Kidney capillary endothelial cell (primary cell): ENCODE data around the gene MICALL2.

Experiments used
- DNase-seq: peaks from one replicate; pipeline ENCODE4 v3.0.0-alpha.2; 2018; ENCODE audit warnings: low spot score

Gene MICALL2

DNA sequence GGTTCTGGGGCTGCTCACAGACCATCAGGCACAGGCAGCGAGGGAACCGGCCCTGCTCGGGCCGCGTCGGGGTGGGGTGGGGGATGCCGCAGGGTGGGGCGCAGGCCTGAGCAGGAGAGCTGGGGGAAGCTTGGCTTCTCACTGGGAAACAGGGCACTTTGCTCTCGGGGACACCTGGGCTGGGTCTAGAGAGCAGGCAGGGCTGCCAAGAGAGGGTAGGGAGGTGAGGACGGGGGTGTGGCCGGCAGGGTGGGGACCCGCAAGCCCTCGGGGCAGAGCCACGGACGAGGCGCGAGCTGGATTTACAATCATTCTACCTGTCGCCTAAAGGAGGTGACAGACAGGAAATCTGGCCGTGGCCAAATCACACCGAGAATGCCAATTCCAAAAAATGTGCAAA is 33.9 kb upstream of the MICALL2 start:
- DNase-seq = no peak

DNA sequence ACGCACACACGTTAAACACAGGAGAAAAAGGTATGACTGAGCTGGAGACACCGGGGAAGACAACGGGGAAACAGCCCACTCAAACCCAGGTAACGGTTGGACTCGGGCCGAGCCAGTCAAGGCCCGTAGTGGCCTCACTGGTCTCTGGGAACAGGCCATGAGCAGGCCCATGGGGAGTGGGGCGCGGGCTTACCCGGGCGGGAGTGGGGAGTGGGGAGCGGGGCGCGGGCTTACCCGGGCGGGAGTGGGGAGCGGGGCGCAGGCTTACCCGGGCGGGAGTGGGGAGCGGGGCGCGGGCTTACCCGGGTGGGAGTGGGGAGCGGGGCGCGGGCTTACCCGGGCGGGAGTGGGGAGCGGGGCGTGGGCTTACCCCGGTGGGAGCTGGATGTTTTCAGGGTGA is 33.4 kb upstream of the MICALL2 start:
- DNase-seq = no peak

DNA sequence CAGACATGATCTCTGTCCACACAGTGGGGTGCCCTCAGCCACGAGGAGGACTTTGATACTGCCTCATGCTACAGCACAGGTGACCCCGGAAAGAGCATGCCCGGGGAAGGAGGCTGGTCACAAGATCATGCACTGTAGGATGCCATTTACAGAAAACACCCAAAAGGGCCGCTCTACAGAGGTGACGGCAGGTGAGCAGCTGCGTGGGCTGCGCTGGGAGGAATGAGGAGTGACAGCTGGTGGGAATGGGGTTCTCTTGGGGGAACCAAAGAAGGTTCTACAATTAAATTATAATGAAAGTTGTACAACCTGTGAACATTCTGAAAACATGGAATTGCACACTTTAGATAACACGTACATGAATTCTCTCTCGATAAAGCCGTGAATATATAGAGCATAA is 33.0 kb upstream of the MICALL2 start:
- DNase-seq = no peak

DNA sequence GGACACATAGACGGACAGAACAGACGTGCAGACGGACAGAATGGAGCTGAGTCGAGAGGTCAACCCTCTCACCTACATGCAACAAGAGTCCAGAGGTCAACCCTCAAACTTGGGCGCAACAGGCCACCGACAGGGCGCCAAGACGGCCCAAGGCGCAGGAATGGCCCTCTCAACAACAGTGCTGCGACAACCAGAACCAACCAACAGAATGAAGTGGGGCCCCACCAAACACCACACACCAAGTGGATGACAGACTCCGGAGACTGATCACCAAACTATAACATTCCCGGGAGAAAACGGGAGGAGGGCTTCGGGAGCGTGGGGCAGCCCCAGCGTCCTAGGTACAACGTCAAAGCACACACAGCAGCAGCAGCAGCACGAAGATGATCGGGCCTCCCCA is 31.6 kb upstream of the MICALL2 start:
- DNase-seq = no peak

DNA sequence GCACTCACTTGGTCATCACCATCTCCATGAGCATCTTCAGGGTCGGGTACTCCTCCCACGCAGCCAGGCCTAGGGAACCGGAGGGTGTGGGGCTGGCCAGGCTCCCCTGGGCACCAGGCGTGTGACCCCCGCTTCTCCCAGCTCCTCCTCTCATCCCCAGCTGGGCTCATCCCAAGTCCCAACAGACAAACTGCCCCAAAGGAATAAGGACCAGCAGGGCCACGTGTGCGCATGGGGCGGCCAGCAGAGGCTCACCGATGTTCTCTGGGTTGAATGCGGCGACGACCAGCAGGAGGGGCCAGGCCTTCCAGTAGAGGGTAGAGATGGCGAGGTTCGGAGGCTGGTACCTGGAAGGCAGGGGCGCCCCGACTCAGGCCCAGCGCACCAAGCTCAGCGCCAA is 30.1 kb upstream of the MICALL2 start:
- DNase-seq = no peak

DNA sequence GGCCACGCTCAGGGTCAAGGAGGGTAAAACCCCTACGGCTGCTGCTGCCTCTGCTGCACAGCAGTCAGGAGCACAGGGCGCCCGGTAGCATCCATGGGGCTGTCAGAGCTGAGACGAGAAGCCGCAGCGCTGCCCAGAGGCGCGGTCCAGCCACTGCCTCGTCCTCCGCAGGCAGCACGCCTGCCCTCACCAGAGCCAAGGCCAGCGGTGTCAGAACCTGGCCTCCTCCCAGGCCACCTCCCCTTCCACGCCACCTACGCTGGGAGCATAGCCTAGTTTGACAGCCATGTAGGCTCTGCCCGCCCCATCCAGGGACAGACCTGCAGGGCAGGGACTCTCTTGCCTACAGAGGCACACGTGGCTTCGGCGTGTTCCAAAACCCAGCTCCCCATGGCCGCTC is 28.7 kb upstream of the MICALL2 start:
- no peak for DNase-seq

DNA sequence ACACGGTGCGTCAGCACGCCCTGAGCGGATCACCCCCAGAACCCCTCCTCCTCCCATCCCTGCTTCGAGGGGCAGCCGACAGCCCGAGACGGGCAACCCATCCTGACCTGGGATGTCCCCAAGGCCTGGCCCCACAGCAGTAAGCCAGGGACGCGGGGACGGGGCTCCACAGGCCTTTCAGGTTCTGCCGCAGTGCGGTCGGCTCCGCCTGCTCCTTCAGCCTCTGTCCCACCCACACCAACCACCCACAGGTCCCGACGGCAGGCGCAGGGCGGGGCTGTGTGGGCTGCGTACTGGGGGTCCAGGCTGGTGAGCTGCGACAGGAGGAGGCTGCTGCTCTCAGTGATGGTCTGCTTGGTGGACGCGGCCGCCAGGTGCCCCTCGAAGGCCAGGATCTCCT is 28.2 kb upstream of the MICALL2 start:
- DNase-seq = no peak

DNA sequence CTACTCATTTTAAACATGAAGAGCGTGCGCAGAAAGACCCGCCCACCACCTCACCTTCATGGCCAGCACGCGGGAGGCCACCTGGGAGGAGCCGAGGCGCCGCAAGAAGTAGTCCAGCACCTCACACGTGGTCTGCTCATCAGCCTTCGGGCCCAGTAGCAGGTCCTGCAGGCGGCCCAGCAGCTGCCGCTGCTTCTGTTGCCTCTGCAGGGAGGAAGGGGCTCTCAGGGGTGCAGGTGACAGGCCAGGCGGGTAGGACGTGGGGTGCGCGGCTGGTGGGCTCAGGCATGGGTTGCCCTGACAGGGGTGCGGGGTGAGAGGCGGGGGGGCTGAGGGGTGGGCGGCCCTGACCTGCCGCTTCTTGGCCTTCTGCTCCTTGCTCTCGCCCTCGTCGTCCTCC is 27.3 kb upstream of the MICALL2 start:
- DNase-seq = no peak

DNA sequence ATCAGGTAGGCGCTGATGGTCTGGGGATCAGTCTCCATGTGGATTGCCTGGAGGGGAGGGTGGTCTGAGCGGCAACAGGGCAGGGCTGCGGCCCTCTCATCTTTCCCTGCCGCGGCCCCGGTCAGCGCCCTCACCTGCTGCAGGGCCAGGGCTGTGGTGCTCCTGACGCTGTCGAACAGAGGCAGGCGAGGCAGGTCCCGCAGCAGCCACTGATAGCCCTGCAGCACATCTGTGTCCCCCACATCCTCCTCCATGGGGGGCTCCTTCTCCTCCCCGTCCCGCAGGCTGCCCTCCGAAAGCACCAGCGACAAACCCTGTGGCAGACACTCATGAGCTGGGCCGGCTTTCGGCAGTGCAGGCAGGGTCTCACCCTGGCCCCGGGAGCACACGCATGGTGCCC is 25.9 kb upstream of the MICALL2 start:
- DNase-seq = no peak

DNA sequence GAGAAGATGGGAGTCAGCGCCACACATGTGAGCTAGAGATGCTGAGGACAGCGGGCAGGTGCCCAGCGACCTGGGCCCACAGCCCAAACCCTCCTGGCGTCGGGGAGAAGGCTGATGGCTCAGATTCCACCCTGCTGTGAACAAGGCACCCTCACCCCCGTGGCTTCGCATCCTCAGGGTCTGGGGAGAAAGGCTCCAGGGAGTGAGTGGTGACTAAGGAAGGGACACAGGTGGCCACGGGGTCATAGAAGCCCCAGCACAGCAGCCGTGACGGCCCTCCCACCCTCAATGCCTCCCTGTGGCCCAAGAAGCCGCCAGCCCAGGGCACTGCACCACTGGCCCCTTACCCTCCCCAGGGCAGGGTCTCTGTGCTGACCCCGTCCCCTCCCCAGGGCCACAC is 25.3 kb upstream of the MICALL2 start:
- DNase-seq = no peak

DNA sequence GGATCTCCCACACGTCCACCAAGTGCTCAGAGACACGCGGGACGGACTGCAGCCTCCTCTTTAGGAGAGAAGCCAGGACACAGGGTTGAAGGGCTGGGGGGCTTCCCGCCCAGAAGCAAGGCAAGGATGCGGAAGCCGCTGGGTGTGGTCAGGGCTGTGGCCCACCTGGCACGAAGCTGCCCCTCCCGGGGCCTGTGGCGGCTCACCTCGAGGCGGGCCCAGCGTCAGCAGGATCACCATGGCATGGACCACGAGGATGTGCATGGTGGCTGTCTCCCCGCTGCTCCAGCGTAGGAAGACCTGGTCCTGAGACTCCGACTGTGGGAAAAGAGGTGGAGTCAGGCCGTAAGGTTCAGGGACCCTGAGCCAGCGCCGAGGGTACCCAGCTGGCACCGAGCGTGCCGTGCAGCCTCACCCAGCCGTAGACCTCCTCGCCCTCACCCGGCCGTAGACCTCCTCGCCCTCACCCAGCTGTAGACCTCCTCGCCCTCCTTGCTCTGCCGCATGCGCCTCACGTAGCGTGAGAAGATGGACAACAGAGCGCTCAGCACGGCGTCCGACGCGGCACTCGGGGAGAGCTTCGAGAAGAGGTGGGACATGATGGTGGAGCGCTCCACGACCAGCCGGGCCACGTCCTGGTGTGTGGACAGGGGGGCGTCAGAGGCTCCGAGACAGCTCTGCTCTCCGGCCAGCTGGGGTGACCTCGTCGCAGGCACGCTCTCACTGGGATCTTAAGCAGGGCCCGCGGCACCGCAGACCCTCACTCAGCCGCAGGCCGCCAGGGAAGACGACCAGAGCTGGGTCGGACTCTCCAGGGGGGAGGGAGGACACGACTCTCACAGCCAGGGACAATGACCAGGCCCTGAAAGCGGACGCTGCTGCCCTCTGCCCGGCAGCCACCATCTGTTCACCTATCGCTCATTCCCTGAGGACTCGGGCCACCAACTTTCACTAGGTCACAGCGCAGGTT is 24.6 kb upstream of the MICALL2 start:
- DNase-seq = no peak

DNA sequence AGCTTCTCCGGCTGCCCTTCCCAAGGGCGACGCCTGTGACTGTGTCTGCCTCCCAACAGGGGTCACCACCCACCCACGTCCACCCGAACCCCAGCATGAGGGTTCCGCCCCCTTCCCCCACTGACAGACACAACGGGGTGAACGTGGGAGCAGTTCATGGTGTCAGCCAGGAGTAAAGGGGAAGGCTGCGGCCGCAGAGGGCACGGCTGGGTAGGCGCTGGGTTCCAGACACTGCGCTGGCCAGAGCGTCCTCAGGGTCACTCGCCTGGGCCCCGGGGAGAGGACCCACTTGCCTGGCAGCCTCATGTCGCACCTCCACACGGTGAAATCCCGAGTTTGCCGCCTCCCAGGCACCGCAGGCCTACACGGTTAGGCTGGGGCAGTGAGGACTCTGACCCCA is 23.8 kb upstream of the MICALL2 start:
- DNase-seq = no peak

DNA sequence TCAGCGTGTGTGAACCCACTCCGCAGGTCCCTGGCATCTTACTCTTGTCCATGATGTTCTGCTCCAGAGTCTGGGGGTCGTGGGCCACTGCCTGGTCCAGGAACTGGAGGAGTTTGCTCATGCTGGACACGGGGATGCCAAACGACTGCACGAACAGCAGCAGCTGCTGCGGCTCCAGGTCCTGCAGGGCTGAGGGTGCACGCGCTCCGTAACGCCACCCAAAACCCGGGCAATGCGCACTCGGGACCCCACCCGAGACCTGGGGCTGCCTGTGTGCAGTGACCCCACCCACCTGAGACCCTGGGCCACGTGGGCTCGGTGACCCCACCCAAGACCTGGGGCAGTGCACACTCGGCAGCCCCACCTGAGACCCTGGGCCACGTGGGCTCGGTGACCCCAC is 22.0 kb upstream of the MICALL2 start:
- no peak for DNase-seq

DNA sequence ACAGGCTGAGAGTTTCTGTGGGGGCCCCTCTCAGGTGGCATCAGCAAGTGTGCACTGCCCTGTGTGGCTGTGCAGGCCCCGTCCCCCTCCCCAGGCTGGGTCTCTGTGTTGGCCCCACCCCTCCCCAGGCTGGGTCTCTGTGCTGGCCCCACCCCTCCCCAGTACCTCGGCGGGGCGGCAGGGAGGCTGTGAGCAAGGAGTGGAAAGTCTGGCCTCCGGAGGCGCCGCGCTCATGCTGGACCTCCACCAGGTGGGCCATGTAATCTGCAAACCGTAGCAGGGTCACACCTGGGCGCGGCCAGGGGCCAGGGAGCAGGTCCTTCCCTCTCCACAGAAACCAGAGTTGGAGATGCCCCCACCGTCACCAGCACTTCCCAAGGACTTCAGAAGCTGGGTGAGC is 21.4 kb upstream of the MICALL2 start:
- no peak for DNase-seq

DNA sequence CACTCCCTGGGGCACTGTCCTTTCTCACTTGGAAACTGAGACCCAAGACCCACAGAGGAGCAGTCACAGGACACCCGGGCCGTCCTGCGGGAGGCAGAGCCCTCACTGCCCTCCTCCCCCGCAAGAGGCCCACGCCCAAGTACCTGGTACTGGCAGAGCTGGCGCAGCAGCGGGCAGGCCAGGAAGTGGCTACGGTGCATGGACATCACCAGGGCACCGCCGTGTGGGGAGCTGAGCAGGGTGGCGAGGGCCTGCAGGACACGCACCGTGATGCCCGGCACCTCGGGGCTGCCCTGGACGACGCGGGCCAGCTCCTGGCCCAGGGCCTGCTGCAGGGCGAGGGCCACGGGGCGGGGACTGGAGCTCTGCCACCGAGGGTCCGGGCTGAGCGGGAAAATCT is 20.0 kb upstream of the MICALL2 start:
- DNase-seq = no peak

DNA sequence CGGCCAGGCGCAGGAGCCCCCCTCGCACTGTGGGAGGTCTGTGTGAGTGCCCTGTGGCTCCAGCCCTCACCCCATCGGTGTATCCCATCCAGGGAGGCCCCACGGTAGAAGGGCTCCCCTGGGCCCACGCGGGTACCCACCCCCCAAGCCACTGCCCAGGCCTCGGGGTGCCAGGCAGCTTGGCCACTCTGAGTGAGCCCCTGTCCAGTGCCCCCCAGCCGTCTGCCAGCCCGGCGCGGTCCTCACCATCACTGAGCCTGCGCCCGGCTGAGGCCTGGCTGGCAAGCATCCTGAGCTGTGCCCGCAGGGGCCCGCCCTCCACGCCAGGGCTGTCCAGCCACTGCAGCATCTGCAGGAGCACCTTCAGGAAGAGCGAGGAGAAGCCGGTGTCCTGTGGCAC is 19.2 kb upstream of the MICALL2 start:
- no peak for DNase-seq

DNA sequence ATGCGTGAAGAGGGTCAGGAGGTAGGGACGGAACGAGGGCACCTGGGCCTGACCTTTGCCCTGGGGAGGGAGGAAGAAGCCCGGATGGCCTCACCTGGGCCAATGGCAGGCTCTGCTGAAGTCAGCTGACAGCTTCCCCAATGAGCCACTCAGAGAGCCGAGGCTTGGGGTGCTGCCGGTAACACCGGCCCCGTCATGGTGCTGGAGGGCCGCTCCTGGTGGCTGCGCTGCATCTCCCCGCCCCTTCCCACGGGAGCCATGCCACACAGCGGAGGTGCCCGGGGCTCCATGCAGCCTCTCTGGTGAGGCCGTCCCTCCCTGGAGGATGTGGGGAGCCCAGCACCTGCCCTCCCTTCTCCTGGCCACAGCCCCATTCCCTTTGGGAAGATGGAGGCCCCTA is 17.6 kb upstream of the MICALL2 start:
- DNase-seq = no peak

DNA sequence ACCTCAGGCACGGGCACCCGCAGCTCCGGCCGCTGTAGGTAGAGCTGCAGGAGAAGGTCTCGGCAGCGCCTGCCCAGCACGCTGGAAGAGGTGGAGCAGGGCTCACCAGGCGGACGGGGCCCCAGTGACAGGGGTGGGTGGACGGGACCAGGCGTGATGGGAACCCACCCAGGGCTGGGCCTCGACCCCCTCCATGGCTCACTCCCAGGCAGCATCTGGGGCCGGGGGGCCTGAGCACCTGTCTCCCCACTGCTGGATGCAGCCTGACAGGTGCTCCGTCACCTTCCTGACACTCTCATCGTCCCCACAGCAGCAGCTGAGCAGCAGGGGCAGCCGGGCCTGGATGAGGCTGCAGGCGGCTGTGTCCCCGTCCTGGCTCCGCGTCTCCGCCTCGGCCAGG is 16.7 kb upstream of the MICALL2 start:
- no peak for DNase-seq

DNA sequence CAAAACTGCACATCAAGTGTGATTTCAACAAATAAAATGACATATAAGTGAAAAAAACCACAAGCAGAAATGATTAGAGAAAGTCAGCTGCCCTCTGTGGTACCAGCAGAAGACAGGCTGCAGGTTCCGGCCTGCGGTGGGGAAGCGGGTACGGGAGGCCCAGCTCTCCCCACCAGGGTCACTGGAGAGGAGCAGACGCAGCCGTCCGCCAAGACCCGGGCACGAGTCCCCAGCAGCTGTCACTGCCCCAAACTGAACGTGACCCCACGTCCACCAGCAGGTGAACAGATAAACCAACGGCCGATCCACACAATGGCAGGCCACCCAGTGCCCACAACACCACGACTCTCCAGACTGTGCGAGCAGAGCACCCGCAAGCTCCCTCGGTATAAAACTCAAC is 16.1 kb upstream of the MICALL2 start:
- DNase-seq = no peak

DNA sequence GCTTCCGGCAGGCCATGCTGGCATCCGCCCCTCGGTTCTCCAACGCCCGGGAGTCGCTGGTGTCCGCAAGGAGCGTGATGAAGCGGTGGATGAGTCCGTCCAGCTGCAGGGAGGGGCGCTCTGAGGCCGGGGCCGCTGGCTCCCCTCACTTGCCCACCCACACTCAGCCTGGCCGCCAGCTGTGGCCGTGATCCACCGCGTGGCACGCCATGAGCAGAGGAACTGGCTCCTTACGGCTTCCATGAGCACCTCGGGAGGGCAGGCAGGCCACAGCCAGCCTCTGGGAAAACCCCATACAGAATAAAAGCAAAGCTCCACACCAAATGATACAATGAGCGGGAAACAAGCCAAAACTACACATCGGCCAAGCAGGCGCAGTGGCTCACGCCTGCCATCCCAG is 15.5 kb upstream of the MICALL2 start:
- no peak for DNase-seq

DNA sequence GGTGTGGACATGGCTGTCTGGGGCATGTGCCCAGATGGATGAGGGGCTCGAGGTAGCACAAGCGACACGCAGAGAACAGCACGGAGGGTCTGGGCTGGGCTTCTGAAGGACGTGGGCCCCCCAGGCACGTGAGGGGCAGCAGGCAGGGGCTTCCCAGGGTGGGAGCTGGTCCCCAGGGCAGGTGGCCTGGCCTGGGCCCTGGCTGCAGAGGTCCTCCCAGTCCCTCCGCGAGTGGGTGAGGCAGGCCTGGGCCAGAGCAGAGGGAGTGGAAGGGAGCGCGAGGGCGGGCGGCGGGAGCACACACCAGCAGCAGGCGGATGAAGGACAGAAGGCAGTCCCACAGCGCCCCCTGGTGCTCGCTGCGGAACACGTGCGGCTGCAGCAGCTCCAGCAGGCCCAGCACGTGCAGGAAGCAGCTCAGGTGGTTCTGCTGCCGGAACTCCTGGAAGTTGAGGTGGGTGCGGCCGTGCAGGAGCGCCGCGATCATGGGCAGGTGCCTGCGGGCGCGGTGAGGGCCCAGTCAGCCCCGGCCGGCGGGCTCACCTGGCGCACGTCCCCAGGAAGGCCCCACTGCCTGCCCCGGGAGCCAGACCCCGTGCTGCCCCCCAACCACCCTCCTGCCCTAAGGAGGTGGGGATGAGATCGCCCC is 14.7 kb upstream of the MICALL2 start:
- DNase-seq = peak; percentile 80

DNA sequence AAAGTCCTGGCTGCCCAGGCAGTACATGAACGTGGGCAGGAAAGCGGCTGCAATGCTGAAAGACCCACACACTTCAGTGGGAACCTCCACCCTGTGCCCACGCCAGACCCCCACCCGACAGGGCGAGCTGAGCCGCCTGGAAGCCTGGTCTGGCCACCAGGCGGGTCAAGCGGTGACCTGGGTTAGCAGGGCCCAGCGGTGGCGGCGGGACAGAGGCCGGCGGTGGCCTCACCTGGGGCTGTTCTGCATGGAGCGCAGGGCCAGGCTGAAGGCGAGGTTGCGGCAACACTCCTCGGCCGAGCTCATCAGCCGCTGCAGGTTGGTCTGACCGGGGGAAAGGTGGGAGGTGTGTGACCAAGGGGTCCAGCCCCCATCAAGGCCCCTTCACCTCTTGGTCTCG is 11.6 kb upstream of the MICALL2 start:
- DNase-seq = no peak

DNA sequence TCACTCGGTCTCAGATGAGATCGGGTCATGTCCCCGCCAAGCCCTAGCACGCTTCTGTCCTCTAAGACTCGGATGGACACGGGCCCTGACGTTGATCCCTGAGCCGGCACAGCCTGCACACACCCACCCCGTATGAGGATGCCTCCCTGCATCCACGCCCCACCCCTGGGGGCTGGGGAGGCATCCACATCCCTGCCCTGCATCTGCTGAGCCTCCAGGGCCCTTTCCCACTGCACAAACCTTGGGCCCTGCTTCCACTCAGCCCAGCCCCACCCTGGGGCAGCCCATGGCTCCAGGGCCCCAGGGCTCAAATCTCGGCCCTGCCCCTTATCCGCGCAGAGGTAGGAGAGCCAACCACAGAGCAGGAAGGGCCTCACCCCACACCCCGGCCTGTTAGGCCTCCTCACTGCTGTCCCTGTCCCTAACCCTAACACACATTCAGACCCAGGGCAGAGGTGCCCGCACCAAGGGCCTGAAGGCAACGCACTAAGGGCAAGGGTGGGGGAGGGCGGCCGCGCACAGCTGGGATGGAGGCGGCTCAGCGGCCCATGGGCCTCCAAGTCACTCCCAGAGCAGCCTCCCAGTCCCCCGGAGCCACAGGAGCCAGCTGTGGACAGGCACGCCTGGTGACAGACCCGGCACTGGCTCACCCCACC is 9.5 kb upstream of the MICALL2 start:
- no peak for DNase-seq
